C4-2B (cell line): ENCODE measurements around the gene PRIMA1.

ENCODE experiments used
- ZFX ChIP-seq: fragments of 450-650 bp; IDR thresholded peaks from 2 replicates; pipeline ENCODE4 v1.6.1; 2017
- TF ChIP-seq, protein P1 (sequence below): fragments of 450-650 bp; conservative IDR thresholded peaks from 2 replicates; pipeline ENCODE4 v1.5.1; 2017; ENCODE audit warnings: mild to moderate bottlenecking

DNA sequence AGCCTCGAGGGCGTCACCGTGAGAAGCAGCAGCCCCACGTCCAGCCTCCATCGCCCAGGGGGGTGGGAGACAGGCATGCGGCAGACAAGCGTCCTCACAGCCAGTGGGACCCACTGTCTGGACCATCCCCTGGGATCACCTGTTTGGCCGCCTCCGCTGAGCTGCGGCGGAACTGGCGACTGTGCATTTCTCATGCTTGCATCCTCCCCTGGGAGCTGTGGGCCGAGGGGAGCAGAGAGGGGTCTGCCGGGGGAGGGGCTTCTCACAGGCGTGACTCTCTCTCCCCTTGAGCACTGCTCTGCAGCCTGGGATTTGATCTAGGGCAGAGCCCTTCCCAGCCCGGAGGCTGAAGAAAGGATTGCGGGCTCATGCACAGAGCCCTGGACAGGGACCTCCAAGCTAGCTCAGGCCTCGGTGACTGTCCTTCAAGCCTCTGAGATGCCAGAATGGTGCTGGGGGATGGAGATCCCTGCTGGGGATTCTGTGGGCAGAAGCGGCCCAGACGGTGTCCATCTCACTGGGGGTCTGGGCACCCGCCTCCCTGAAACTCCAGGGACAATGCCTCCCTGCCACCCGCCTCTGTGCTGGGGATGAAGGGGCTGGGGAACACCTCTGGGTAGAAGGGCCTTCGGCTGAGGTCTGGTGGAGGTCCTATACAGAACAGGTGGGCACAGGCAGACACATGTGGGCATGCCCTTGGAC is 61.1 kb downstream of the PRIMA1 start:
- TF ChIP-seq, protein P1, sequence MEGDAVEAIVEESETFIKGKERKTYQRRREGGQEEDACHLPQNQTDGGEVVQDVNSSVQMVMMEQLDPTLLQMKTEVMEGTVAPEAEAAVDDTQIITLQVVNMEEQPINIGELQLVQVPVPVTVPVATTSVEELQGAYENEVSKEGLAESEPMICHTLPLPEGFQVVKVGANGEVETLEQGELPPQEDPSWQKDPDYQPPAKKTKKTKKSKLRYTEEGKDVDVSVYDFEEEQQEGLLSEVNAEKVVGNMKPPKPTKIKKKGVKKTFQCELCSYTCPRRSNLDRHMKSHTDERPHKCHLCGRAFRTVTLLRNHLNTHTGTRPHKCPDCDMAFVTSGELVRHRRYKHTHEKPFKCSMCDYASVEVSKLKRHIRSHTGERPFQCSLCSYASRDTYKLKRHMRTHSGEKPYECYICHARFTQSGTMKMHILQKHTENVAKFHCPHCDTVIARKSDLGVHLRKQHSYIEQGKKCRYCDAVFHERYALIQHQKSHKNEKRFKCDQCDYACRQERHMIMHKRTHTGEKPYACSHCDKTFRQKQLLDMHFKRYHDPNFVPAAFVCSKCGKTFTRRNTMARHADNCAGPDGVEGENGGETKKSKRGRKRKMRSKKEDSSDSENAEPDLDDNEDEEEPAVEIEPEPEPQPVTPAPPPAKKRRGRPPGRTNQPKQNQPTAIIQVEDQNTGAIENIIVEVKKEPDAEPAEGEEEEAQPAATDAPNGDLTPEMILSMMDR: no peak
- no peak for TF ChIP-seq ZFX
